SU-DHL-6 (cell line): ENCODE measurements around the gene NUDT14.

Experiments
- H2AFZ ChIP-seq: fragments of 200-600 bp; sonication (generic); 2 replicates; pipeline ENCODE4 v1.6.1; 2014; ENCODE audit warnings: low read depth, mild to moderate bottlenecking, moderate library complexity, mixed read lengths, antibody characterized with exemption, low read length; ENCODE audit not compliant: severe bottlenecking
- H3F3A ChIP-seq: fragments of 200-600 bp; shearing (Covaris generic); 2 replicates; pipeline ENCODE4 v1.6.0; 2016; ENCODE audit warnings: antibody characterized with exemption, mild to moderate bottlenecking; ENCODE audit not compliant: insufficient read depth
- H3K27ac ChIP-seq: fragments of 200-600 bp; sonication (generic); 2 replicates; pipeline ENCODE4 v1.5.1; 2016; ENCODE audit warnings: low read depth, mild to moderate bottlenecking, low read length, moderate library complexity, mixed read lengths
- H3K27me3 ChIP-seq: fragments of 200-600 bp; sonication (generic), shearing (Covaris generic); 2 replicates; pipeline ENCODE4 v1.6.0; 2014; ENCODE audit warnings: mild to moderate bottlenecking, low read length
- H3K36me3 ChIP-seq: fragments of 200-600 bp; sonication (generic); 2 replicates; pipeline ENCODE4 v1.6.1; 2014; ENCODE audit warnings: mild to moderate bottlenecking, low read length, mixed read lengths
- H3K4me2 ChIP-seq: fragments of 300-600, 200-600 bp; shearing (Covaris generic), sonication (generic); 2 replicates; pipeline ENCODE4 v1.6.0; 2014; ENCODE audit warnings: low read length, low read depth, mild to moderate bottlenecking; ENCODE audit not compliant: poor library complexity, severe bottlenecking
- H3K4me3 ChIP-seq: fragments of 200-600 bp; sonication (generic); 2 replicates; pipeline ENCODE4 v1.5.1; 2014; ENCODE audit warnings: antibody characterized with exemption, low read length, mild to moderate bottlenecking, mixed read lengths; ENCODE audit not compliant: insufficient read depth, poor library complexity, severe bottlenecking
- H3K79me2 ChIP-seq: fragments of 200-600 bp; sonication (generic); 2 replicates; pipeline ENCODE4 v1.6.1; 2014; ENCODE audit warnings: mild to moderate bottlenecking, low read length, moderate library complexity; ENCODE audit not compliant: insufficient read depth
- H3K9ac ChIP-seq: fragments of 200-600 bp; sonication (generic); 2 replicates; pipeline ENCODE4 v1.7.0; 2014; ENCODE audit warnings: mild to moderate bottlenecking, low read length
- H3K9me2 ChIP-seq: fragments of 200-600 bp; sonication (generic); replicated peaks from 2 replicates; pipeline ENCODE4 v1.6.1; 2014; ENCODE audit warnings: low read length; ENCODE audit not compliant: insufficient read depth
- H3K9me3 ChIP-seq: fragments of 200-600 bp; sonication (generic); 2 replicates; pipeline ENCODE4 v1.6.1; 2014; ENCODE audit warnings: low read length, mixed read lengths; ENCODE audit not compliant: insufficient read depth
- H4K20me1 ChIP-seq: fragments of 200-600 bp; sonication (generic); 2 replicates; pipeline ENCODE4 v1.6.1; 2014; ENCODE audit warnings: low read depth, mild to moderate bottlenecking, antibody characterized with exemption, low read length, moderate library complexity, mixed read lengths
- CTCF ChIP-seq: fragments of 200-600 bp; sonication (generic); IDR thresholded peaks from one replicate; pipeline ENCODE4 v1.5.1; 2017; ENCODE audit warnings: antibody characterized with exemption, mild to moderate bottlenecking, low read length, moderate library complexity; ENCODE audit not compliant: insufficient read depth, poor library complexity, severe bottlenecking
- EZH2phosphoT487 ChIP-seq: fragments of 200-600 bp; sonication (generic), shearing (Covaris generic); conservative IDR thresholded peaks from 2 replicates; pipeline ENCODE4 v1.6.1; 2018; ENCODE audit warnings: mild to moderate bottlenecking, antibody characterized with exemption, low read length, moderate library complexity, mixed read lengths

Gene NUDT14

GRCh38 chr14:105218611-105219010, 37.5 kb upstream of the NUDT14 start:
- TF ChIP-seq CTCF, result no peak
- no peak for TF ChIP-seq EZH2phosphoT487
- H3K79me2 ChIP-seq, result no peaks in the 10 kb centered on the region
- H2AFZ ChIP-seq, result no peak overlapping the region
- no peak overlapping the region for H3K9ac ChIP-seq
- no peak overlapping the region for H3K27ac ChIP-seq
- no peak overlapping the region for H3K4me2 ChIP-seq
- no peaks in the 10 kb centered on the region for H3K9me2 ChIP-seq
- no peaks in the 10 kb centered on the region for H3K9me3 ChIP-seq
- no peaks in the 10 kb centered on the region for H4K20me1 ChIP-seq
- H3K36me3 ChIP-seq, result no peaks in the 10 kb centered on the region
- no peaks in the 10 kb centered on the region for H3K27me3 ChIP-seq
- H3K4me3 ChIP-seq, result no peak overlapping the region
- H3F3A ChIP-seq, result no peaks in the 10 kb centered on the region

- no peak for TF ChIP-seq EZH2phosphoT487
- no peak for TF ChIP-seq CTCF
- Histone ChIP-seq H3F3A (no peaks in the 10 kb centered on the region), H2AFZ (no peak overlapping the region), H3K79me2 (no peaks in the 10 kb centered on the region), H3K4me3 (no peak overlapping the region), H3K4me2 (no peak overlapping the region), H3K36me3 (no peaks in the 10 kb centered on the region), H4K20me1 (no peaks in the 10 kb centered on the region), H3K9me3 (no peaks in the 10 kb centered on the region), H3K27me3 (no peaks in the 10 kb centered on the region), H3K27ac (no peak overlapping the region), H3K9ac (no peak overlapping the region), H3K9me2 (no peaks in the 10 kb centered on the region)
Observed at GRCh38 chr14:105217774-105218173, 36.7 kb upstream of the NUDT14 start.

GRCh38 chr14:105216490-105217247, 35.6 kb upstream of the NUDT14 start:
- no peaks in the 10 kb centered on the region for H3K9me2 ChIP-seq
- TF ChIP-seq EZH2phosphoT487 (no peak), CTCF (no peak)
- H3K27me3 ChIP-seq, result no peaks in the 10 kb centered on the region
- H3K4me3 ChIP-seq, result no peak overlapping the region
- H3K36me3 ChIP-seq, result no peaks in the 10 kb centered on the region
- H3K79me2 ChIP-seq, result no peaks in the 10 kb centered on the region
- H3F3A ChIP-seq, result no peaks in the 10 kb centered on the region
- no peak overlapping the region for H2AFZ ChIP-seq
- no peak overlapping the region for H3K4me2 ChIP-seq
- no peaks in the 10 kb centered on the region for H3K9me3 ChIP-seq
- no peaks in the 10 kb centered on the region for H4K20me1 ChIP-seq
- H3K27ac ChIP-seq, result no peak overlapping the region
- no peak overlapping the region for H3K9ac ChIP-seq
